ENCODE measurements around the gene LLGL2. TPM values are rescaled to one million over a fixed set of nuclear protein-coding genes. Genes with fewer than 3 reads are reported as not detected.

LLGL2 gene
- total RNA-seq, 2 donors from 2014 or later, result 4.1 to 8.5 TPM

DNA sequence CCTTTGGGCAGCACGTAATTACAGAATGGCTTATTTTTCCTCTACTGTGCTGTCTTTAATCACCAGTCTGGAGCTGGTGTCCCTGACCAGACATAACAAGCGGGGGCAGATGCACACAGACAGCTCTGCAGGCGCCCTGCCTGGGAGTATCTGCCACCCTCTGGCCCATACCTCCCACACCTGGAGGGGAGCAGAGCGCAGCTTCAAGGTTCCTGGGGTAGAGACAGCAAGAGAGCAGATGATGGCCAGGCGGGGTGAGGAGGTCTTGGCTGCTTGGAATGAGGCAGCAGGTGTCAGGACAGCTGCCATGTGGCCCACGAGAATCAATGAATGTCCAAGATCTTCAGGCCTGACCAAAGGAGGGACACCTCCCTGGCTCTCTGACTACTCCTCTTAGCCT is 45.2 kb upstream of the LLGL2 start:
- DNase-seq (ENCODE audit: low spot score), result no peak
- H3K27me3 ChIP-seq, result no peaks in the 10 kb centered on the region
- H3K4me3 ChIP-seq, result no peak overlapping the region
- TF ChIP-seq, protein P1, sequence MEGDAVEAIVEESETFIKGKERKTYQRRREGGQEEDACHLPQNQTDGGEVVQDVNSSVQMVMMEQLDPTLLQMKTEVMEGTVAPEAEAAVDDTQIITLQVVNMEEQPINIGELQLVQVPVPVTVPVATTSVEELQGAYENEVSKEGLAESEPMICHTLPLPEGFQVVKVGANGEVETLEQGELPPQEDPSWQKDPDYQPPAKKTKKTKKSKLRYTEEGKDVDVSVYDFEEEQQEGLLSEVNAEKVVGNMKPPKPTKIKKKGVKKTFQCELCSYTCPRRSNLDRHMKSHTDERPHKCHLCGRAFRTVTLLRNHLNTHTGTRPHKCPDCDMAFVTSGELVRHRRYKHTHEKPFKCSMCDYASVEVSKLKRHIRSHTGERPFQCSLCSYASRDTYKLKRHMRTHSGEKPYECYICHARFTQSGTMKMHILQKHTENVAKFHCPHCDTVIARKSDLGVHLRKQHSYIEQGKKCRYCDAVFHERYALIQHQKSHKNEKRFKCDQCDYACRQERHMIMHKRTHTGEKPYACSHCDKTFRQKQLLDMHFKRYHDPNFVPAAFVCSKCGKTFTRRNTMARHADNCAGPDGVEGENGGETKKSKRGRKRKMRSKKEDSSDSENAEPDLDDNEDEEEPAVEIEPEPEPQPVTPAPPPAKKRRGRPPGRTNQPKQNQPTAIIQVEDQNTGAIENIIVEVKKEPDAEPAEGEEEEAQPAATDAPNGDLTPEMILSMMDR (IDR thresholded peaks at IDR 0.05), result no peak
- H3K4me1 ChIP-seq, result peaks cover 0 to 54% of the 10 kb centered on the region in 2 donors
- H3K9me3 ChIP-seq, result no peaks in the 10 kb centered on the region
- no peak overlapping the region for H3K27ac ChIP-seq
- H3K36me3 ChIP-seq, result no peaks in the 10 kb centered on the region

DNA sequence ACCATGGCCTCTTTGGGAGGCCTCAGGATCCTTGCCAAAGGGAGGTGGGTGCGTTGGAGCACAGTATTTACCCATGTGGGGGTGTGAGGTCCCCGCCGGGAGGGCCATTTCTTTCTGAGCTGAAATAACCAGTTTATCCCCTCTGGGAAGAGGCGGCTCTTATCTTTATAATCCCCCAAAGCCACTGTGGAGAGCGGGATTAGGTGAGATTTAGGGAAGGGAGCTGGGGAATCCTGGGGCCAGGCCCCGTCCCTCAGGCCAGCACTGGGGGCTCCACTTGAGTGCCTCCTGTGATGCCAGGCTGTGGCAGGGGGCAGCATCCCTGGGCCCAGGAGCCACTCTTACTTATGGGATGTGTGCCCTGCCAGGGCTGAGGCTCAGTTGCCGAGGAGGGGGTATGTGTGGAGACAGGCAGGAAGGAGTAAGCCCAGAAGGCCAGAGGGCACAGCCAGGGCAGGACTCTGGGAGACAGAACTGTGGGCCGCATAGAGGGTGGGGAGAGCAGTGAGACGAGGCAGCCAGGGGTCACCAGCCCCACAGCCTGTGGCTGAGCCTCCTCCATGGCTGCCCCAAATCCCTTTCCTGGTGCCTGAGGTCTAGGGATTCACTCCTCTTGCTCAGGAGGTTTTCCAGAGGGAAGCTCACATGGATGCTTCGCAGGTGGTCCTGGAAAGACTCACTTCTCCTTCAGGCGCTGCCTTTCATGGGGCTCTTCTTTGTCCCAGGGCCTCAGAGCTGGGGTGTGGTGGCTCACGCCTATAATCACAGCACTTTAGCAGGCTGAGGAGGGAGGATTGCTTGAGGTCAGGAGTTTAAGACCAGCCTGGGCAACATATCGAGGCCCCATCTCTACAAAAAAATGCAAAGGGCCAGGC is 44.1 kb upstream of the LLGL2 start:
- H3K36me3 ChIP-seq, result no peaks in the 10 kb centered on the region
- DNase-seq (ENCODE audit: low spot score), result no peak
- peaks cover 0 to 54% of the 10 kb centered on the region in 2 donors for H3K4me1 ChIP-seq
- H3K27ac ChIP-seq, result no peak overlapping the region
- TF ChIP-seq, protein P1 (IDR thresholded peaks at IDR 0.05), result no peak
- H3K27me3 ChIP-seq, result no peaks in the 10 kb centered on the region
- H3K9me3 ChIP-seq, result no peaks in the 10 kb centered on the region
- H3K4me3 ChIP-seq, result no peak overlapping the region

DNA sequence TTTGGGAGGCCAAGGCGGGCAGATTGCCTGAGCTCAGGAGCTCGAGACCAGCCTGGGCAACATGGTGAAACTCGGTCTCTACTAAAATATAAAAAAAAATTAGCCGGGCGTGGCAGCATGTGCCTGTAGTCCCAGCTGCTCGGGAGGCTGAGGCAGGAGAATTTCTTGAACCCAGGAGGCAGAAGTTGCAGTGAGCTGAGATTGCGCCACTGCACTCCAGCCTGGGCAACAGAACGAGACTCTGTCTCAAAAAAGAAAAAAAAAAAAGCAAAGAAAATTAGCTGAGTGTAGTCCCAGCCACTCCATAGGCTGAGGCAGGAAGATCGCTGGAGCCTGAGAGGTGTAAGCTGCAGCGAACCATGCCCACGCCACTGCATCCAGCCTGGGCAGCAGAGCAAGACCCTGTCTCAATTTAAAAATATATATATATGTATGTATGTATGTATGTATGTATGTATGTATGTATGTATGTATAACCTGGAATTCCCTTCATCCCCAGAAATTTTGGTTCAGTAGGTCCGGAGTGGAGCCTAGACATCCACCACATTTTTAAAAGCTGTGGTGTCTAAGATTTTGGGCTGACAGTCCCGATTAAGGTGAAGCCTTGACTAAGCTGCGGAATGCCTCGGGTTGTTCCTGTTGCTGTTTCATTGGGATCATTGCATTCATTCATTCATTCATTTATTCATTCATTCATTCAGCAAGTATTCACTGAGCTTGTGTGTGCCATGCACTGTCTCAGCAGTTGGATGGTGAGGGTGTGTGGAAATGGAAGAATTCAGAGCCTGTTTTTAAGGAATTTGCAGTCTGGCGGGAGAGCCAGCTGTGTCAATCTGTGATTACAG is 43.2 kb upstream of the LLGL2 start:
- H3K36me3 ChIP-seq, result no peaks in the 10 kb centered on the region
- no peaks in the 10 kb centered on the region for H3K9me3 ChIP-seq
- TF ChIP-seq, protein P1 (IDR thresholded peaks at IDR 0.05), result no peak
- H3K4me1 ChIP-seq, result peaks cover 0 to 54% of the 10 kb centered on the region in 2 donors
- H3K27me3 ChIP-seq, result no peaks in the 10 kb centered on the region
- H3K27ac ChIP-seq, result no peak overlapping the region
- no peak for DNase-seq (ENCODE audit: low spot score)
- no peak overlapping the region for H3K4me3 ChIP-seq

DNA sequence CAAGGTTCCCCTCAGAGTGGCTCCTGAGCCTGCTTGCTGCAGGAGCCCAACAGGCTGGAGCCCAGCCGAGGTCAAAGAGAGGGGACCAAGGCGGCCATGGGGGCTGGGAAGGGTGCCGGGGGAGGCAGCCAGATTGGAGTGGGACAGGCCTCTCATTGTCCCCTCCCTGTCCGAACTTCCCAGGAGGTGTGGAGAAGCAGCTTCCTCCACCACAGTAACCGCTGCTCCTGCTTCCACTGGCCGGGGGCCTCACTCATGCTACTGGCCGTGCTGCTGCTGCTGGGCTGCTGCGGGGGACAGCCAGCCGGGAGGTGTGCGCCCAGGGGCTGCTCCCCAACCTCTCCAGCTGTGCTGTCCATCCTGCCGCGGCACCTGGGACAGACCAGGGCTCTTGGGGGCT is 39.8 kb upstream of the LLGL2 start:
- H3K27me3 ChIP-seq, result no peaks in the 10 kb centered on the region
- H3K9me3 ChIP-seq, result no peaks in the 10 kb centered on the region
- no peaks in the 10 kb centered on the region for H3K36me3 ChIP-seq
- no peak overlapping the region for H3K4me3 ChIP-seq
- no peak for DNase-seq (ENCODE audit: low spot score)
- peak overlapping the region; percentile 31 to 37 for H3K27ac ChIP-seq
- peaks cover 0 to 76% of the 10 kb centered on the region in 2 donors for H3K4me1 ChIP-seq
- TF ChIP-seq, protein P1 (IDR thresholded peaks at IDR 0.05), result no peak

DNA sequence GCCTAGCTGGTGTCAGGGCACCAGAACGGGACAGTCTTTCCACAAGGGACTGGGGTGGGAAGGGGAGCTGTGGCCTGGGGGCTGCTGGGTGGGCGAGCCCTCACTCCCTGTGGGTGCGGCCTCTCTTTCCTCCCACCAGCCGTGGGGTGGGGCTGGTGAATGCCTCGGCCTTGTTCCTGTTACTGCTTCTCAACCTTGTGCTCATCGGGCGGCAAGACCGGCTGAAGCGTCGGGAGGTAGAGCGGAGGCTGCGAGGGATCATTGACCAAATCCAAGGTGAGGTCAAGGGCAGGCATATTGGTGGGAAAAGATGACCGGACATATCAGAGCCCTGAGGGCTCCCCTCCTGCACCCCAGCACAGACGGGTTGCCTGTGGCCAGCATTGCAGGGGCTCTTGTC is 39.3 kb upstream of the LLGL2 start:
- TF ChIP-seq, protein P1 (IDR thresholded peaks at IDR 0.05), result no peak
- Histone ChIP-seq H3K36me3 (no peaks in the 10 kb centered on the region), H3K27me3 (no peaks in the 10 kb centered on the region), H3K4me1 (peaks cover 0 to 78% of the 10 kb centered on the region in 2 donors), H3K27ac (peak overlapping the region; percentile 31 to 37), H3K9me3 (no peaks in the 10 kb centered on the region), H3K4me3 (no peak overlapping the region)
- no peak for DNase-seq (ENCODE audit: low spot score)

Measured in right atrium auricular region (tissue), 2 donors.